Ishikawa (cell line): ENCODE results near the gene NTF3.

Experiments used
- CEBPB ChIP-seq: IDR thresholded peaks from 2 replicates; pipeline ENCODE4 v1.6.1; 2012
- CREB1 ChIP-seq: IDR thresholded peaks from 2 replicates; pipeline ENCODE4 v1.6.1; 2012; ENCODE audit warnings: low read depth
- EGR1 ChIP-seq: IDR thresholded peaks from 2 replicates; pipeline ENCODE4 v1.6.1; 2012
- EP300 ChIP-seq: IDR thresholded peaks from 2 replicates; pipeline ENCODE4 v1.6.1; 2012; ENCODE audit warnings: borderline replicate concordance
- FOXM1 ChIP-seq: IDR thresholded peaks from 2 replicates; pipeline ENCODE4 v1.6.1; 2012; ENCODE audit warnings: low read depth, borderline replicate concordance
- MAX ChIP-seq: IDR thresholded peaks from 2 replicates; pipeline ENCODE4 v1.6.1; 2012
- NFIC ChIP-seq: IDR thresholded peaks from 2 replicates; pipeline ENCODE4 v1.6.1; 2012
- RAD21 ChIP-seq: IDR thresholded peaks from 2 replicates; pipeline ENCODE4 v1.6.1; 2012; ENCODE audit warnings: low read depth
- REST ChIP-seq: IDR thresholded peaks from 2 replicates; pipeline ENCODE4 v1.6.1; 2012; ENCODE audit warnings: low read depth, mild to moderate bottlenecking
- TAF1 ChIP-seq: IDR thresholded peaks from 2 replicates; pipeline ENCODE4 v1.6.1; 2012; ENCODE audit warnings: low read depth, mild to moderate bottlenecking
- TCF12 ChIP-seq: IDR thresholded peaks from 2 replicates; pipeline ENCODE4 v1.6.1; 2012; ENCODE audit warnings: low read depth
- TEAD4 ChIP-seq: IDR thresholded peaks from 2 replicates; pipeline ENCODE4 v1.6.1; 2012
- USF1 ChIP-seq: IDR thresholded peaks from 2 replicates; pipeline ENCODE4 v1.6.1; 2012
- YY1 ChIP-seq: IDR thresholded peaks from 2 replicates; pipeline ENCODE4 v1.6.1; 2012; ENCODE audit warnings: low read depth
- ZBTB7A ChIP-seq: IDR thresholded peaks from 2 replicates; pipeline ENCODE4 v1.6.1; 2012; ENCODE audit warnings: low read depth

The NTF3 gene

GRCh38 chr12:5480938-5481303 lies 49.0 kb downstream of the NTF3 start:
- TF ChIP-seq EP300 (no peak), REST (no peak), TAF1 (no peak)

GRCh38 chr12:5481645-5482044 lies 49.7 kb downstream of the NTF3 start:
- TF ChIP-seq REST (no peak), EP300 (no peak), YY1 (no peak), RAD21 (no peak), NFIC (no peak), TCF12 (no peak), TEAD4 (no peak), USF1 (no peak), MAX (no peak), EGR1 (no peak), CREB1 (no peak), ZBTB7A (no peak)

- no peak for TF ChIP-seq MAX
- no peak for TF ChIP-seq REST
- no peak for TF ChIP-seq TCF12
- no peak for TF ChIP-seq TEAD4
- no peak for TF ChIP-seq FOXM1
- TF ChIP-seq CREB1: no peak
- no peak for TF ChIP-seq EGR1
- no peak for TF ChIP-seq CEBPB
- no peak for TF ChIP-seq YY1
- no peak for TF ChIP-seq RAD21
- no peak for TF ChIP-seq EP300
- TF ChIP-seq TAF1: no peak
- no peak for TF ChIP-seq USF1
- TF ChIP-seq NFIC: no peak
- no peak for TF ChIP-seq ZBTB7A
Measured at GRCh38 chr12:5484426-5484825, 52.5 kb downstream of the NTF3 start.

- TF ChIP-seq MAX (no peak), EP300 (no peak), ZBTB7A (no peak), YY1 (no peak), NFIC (no peak), TEAD4 (no peak), FOXM1 (no peak), CEBPB (no peak), EGR1 (no peak), TAF1 (no peak), RAD21 (no peak), TCF12 (no peak), CREB1 (no peak)
Measured at GRCh38 chr12:5485454-5485853, 53.5 kb downstream of the NTF3 start.

GRCh38 chr12:5487076-5487475 lies 55.2 kb downstream of the NTF3 start:
- no peak for TF ChIP-seq MAX
- TF ChIP-seq ZBTB7A: no peak
- TF ChIP-seq FOXM1: no peak
- TF ChIP-seq RAD21: no peak
- no peak for TF ChIP-seq TEAD4
- TF ChIP-seq TAF1: no peak
- TF ChIP-seq TCF12: no peak
- TF ChIP-seq REST: no peak
- TF ChIP-seq USF1: no peak
- TF ChIP-seq EGR1: no peak
- TF ChIP-seq EP300: no peak
- no peak for TF ChIP-seq CEBPB
- no peak for TF ChIP-seq NFIC
- no peak for TF ChIP-seq YY1
- TF ChIP-seq CREB1: no peak
